B cell (primary cell): ENCODE measurements around the gene BPIFB2. TPM values are rescaled to one million over a fixed set of nuclear protein-coding genes. Genes with fewer than 3 reads are reported as not detected.

ENCODE experiments used
- ATAC-seq: fragments of 200-7000 bp; cut with Tn5 transposase; one replicate; pipeline ENCODE4 v1.10.0; 2021; ENCODE audit warnings: low read depth, mild to moderate bottlenecking, moderate number of reproducible peaks, moderate library complexity
- CTCF ChIA-PET: fragments of 350-600 bp; sonication (Branson Sonifier 250); formaldehyde crosslinking; loops from one replicate; lab custom pipeline; 2021; ENCODE audit warnings: antibody characterized with exemption, inconsistent platforms; lab: Charles Lee
- POLR2A ChIA-PET: fragments of 350-600 bp; sonication (Branson Sonifier 250); formaldehyde crosslinking; loops from one replicate; lab custom pipeline; 2021; ENCODE audit warnings: antibody characterized with exemption; lab: Charles Lee
- DNase-seq: peaks from one replicate; pipeline ENCODE4 v3.0.0; 2013
- H2AFZ ChIP-seq: 2 replicates; pipeline ENCODE4 v1.6.1; 2012; ENCODE audit warnings: mild to moderate bottlenecking, low read depth, low read length; ENCODE audit not compliant: insufficient read depth, poor library complexity, severe bottlenecking
- H3K27ac ChIP-seq, 2 donors: 1 replicate in 1 of 2; 2 replicates in 1 of 2; pipeline ENCODE4 v1.5.1; 2012 to 2013; ENCODE audit warnings: low read length in 2 of 2, mild to moderate bottlenecking in 2 of 2, moderate library complexity in 1 of 2
- H3K27me3 ChIP-seq, 4 experiments: fragments of 200-600 bp in 1 of 4; sonication (generic) in 1 of 4; replicated peaks in 1 of 4; 1 replicate in 2 of 4; 2 replicates in 2 of 4; pipeline versions ENCODE4 v1.6.1 to v1.7.0; 2013 to 2016; ENCODE audit warnings: low read length in 3 of 4, mild to moderate bottlenecking in 2 of 4, mixed read lengths in 1 of 4, moderate library complexity in 1 of 4; ENCODE audit not compliant: insufficient read depth in 4 of 4, control insufficient read depth in 3 of 4; ENCODE audit errors: control extremely low read depth in 1 of 4
- H3K36me3 ChIP-seq, 2 experiments: replicated peaks in 1 of 2; 1 replicate in 1 of 2; 2 replicates in 1 of 2; pipeline versions ENCODE4 v1.6.1 to v1.7.1; 2013; ENCODE audit warnings: low read length in 1 of 2; ENCODE audit not compliant: insufficient read depth in 2 of 2, control insufficient read depth in 1 of 2; ENCODE audit errors: control extremely low read depth in 1 of 2, extremely low read depth in 1 of 2
- H3K4me1 ChIP-seq, 2 donors: fragments of 200-600 bp in 1 of 2; sonication (generic) in 1 of 2; 1 replicate in 1 of 2; 2 replicates in 1 of 2; pipeline versions ENCODE4 v1.5.1 to v1.6.1; 2013 to 2017; ENCODE audit warnings: low read length in 2 of 2; ENCODE audit not compliant: control insufficient read depth in 2 of 2, insufficient read depth in 2 of 2
- H3K4me2 ChIP-seq: replicated peaks from 2 replicates; pipeline ENCODE3; 2012; ENCODE audit warnings: mild to moderate bottlenecking, low read depth, low read length; ENCODE audit not compliant: poor library complexity, severe bottlenecking
- H3K4me3 ChIP-seq, 5 experiments: fragments of 200-600 bp in 1 of 5; sonication (generic) in 1 of 5; 1 replicate in 3 of 5; 2 replicates in 2 of 5; pipeline versions ENCODE4 v1.5.1 to v1.7.0; 2011 to 2016; ENCODE audit warnings: low read length in 4 of 5, mild to moderate bottlenecking in 4 of 5, low read depth in 2 of 5, control low read depth in 1 of 5, moderate library complexity in 1 of 5; ENCODE audit not compliant: insufficient read depth in 1 of 5; ENCODE audit errors: control extremely low read depth in 1 of 5, extremely low read depth in 1 of 5
- H3K79me2 ChIP-seq: fragments of 200-600 bp; sonication (generic); one replicate; pipeline ENCODE4 v1.6.0; 2016; ENCODE audit warnings: low read length; ENCODE audit not compliant: control insufficient read depth, insufficient read depth
- H3K9ac ChIP-seq: fragments of 200-600 bp; sonication (generic); 2 replicates; pipeline ENCODE4 v1.6.1; 2017; ENCODE audit warnings: mild to moderate bottlenecking, low read length, moderate library complexity
- H3K9me3 ChIP-seq, 3 donors: one replicate each; pipeline versions ENCODE4 v1.6.1 to v1.7.1; 2013; ENCODE audit warnings: low read length in 2 of 3; ENCODE audit not compliant: control insufficient read depth in 2 of 3, insufficient read depth in 1 of 3; ENCODE audit errors: control extremely low read depth in 1 of 3
- H4K20me1 ChIP-seq: 2 replicates; pipeline ENCODE4 v1.6.0; 2012; ENCODE audit warnings: mild to moderate bottlenecking, low read length; ENCODE audit not compliant: insufficient read depth, control insufficient read depth, poor library complexity, severe bottlenecking
- H3K27ac Mint-ChIP-seq: one replicate; pipeline ENCODE4 v1.8.0; 2021; ENCODE audit warnings: mixed read lengths
- H3K27me3 Mint-ChIP-seq: one replicate; pipeline ENCODE4 v1.8.0; 2021; ENCODE audit warnings: mixed read lengths
- H3K4me1 Mint-ChIP-seq: one replicate; pipeline ENCODE4 v1.8.0; 2021; ENCODE audit warnings: mixed read lengths
- H3K4me3 Mint-ChIP-seq: one replicate; pipeline ENCODE4 v1.8.0; 2021; ENCODE audit warnings: mixed read lengths
- H3K9me3 Mint-ChIP-seq: one replicate; pipeline ENCODE4 v1.8.0; 2022; ENCODE audit warnings: mixed read lengths; ENCODE audit not compliant: insufficient read depth
- EZH2 ChIP-seq: IDR thresholded peaks from 2 replicates; pipeline ENCODE4 v1.6.1; 2012; ENCODE audit warnings: borderline replicate concordance, low read depth, mild to moderate bottlenecking, moderate library complexity, low read length; ENCODE audit not compliant: insufficient read depth, poor library complexity, severe bottlenecking
- WGBS: methylation state at CpG from one replicate; pipeline ENCODE4 v1.1.5; 2013; ENCODE audit warnings: missing lambda C conversion rate; ENCODE audit not compliant: insufficient coverage; 5-methylcytosine and 5-hydroxymethylcytosine counted together
- intact Hi-C: fragments of 100-400 bp; cut with micrococcal nuclease; formaldehyde crosslinking; loops from one replicate; pipeline ENCODE4 v1.10.0; 2022
- polyA plus RNA-seq: library from polyadenylated mRNA; depleted of rRNA; stranded (reverse); fragments of >200 nt; gene quantifications from 2 replicates; pipeline ENCODE4 v1.2.3, GENCODE V29; 2012
- total RNA-seq, 2 donors: library from RNA; stranded (reverse); fragments of 120-200 nt in 1 of 2; gene quantifications; 1 replicate in 1 of 2; 2 replicates in 1 of 2; pipeline versions ENCODE4 v1.2.3 to v1.2.4, GENCODE V29; 2013 to 2022
- TF ChIP-seq, protein P1 (sequence below): fragments of 200-600 bp; IDR thresholded peaks from one replicate; pipeline ENCODE4 v1.8.0; 2022; ENCODE audit warnings: antibody characterized with exemption, mild to moderate bottlenecking

Gene BPIFB2
- total and polyA plus RNA-seq, 2 donors (not counting 1 experiment from before 2014, with no cell fraction given), result not detected

DNA sequence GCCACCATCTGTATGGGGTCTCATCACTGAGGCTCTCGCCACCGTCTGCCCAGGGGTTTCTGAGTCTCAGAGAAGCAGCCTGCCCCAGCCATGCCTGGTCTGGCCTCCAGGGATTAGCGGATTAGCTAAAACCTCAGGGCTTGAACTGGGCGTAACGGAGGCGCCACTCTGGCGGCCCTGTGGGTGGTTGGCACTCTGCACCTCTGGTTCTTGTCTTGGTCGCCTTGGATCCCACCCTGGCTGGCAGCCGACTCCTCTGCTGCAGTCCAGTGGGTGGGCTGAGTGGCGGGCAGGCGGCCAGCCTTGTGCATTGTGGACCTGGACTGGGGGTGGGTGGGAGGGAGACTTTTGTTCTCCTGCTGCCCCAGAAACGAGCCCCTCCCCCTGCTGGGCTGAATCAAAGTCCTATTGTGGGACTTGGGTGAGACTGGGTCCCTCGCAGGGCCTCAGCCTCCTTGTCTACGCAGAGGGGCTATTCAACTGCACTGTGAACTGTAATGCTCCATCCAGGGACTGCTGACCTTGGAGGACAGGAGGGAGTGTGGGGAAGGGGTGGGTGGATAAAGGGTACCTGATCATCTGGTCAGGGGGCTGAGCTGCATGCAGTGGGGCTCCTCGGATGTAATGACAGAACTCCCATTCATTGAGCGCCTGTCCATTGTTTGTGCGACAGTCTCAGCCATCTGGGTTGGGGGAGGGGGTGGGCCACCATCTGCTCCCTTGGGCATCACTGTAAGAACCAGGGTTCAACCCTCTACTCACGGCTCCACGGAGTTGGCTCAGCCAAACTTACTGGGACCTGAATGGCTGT is 27.2 kb upstream of the BPIFB2 start:
- no peaks in the 10 kb centered on the region for H4K20me1 ChIP-seq
- H3K36me3 ChIP-seq, result no peaks in the 10 kb centered on the region
- no peak overlapping the region for H3K27ac ChIP-seq
- no peak overlapping the region for H3K9ac ChIP-seq
- H3K27me3 Mint-ChIP-seq, result no peaks in the 10 kb centered on the region
- no peak overlapping the region for H3K4me2 ChIP-seq
- WGBS, result 94% methylated on average over 18 of the region's 19 CpGs
- no peak overlapping the region for H3K27ac Mint-ChIP-seq
- no peak overlapping the region for H3K4me3 ChIP-seq
- no peaks in the 10 kb centered on the region for H3K79me2 ChIP-seq
- ChIA-PET POLR2A (no interaction called here), CTCF (no interaction called here)
- intact Hi-C loops, result no loop called here
- no peaks in the 10 kb centered on the region for H3K9me3 Mint-ChIP-seq
- H3K4me3 Mint-ChIP-seq, result no peak overlapping the region
- TF ChIP-seq EZH2, result no peak
- TF ChIP-seq, protein P1, sequence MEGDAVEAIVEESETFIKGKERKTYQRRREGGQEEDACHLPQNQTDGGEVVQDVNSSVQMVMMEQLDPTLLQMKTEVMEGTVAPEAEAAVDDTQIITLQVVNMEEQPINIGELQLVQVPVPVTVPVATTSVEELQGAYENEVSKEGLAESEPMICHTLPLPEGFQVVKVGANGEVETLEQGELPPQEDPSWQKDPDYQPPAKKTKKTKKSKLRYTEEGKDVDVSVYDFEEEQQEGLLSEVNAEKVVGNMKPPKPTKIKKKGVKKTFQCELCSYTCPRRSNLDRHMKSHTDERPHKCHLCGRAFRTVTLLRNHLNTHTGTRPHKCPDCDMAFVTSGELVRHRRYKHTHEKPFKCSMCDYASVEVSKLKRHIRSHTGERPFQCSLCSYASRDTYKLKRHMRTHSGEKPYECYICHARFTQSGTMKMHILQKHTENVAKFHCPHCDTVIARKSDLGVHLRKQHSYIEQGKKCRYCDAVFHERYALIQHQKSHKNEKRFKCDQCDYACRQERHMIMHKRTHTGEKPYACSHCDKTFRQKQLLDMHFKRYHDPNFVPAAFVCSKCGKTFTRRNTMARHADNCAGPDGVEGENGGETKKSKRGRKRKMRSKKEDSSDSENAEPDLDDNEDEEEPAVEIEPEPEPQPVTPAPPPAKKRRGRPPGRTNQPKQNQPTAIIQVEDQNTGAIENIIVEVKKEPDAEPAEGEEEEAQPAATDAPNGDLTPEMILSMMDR, result no peak
- no peak for ATAC-seq
- DNase-seq, result no peak
- no peaks in the 10 kb centered on the region for H3K4me1 ChIP-seq
- peaks cover 0 to 18% (median 0%) of the 10 kb centered on the region in 3 donors for H3K9me3 ChIP-seq
- H2AFZ ChIP-seq, result no peak overlapping the region
- H3K4me1 Mint-ChIP-seq, result no peaks in the 10 kb centered on the region
- no peaks in the 10 kb centered on the region for H3K27me3 ChIP-seq

DNA sequence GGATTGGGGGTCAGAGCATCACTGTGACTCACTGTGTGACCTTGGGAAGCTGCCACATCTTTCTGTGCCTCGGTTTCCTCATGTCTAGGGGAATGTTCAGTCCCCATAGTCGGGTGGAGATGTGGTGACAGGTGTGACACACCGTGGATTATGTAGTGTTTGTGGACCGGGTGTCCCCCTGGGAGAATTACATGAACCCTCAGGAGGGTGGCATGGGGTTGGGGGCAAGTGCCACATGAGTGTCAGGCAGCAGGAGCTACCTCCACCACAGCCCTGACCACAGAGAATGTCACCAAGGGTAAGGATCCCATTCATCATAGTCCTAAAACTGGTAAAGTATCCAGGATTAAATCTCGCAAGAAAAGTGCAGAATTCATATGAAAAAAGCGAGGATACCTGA is 26.5 kb upstream of the BPIFB2 start:
- Histone ChIP-seq H3K27me3 (no peaks in the 10 kb centered on the region), H3K79me2 (no peaks in the 10 kb centered on the region), H3K36me3 (no peaks in the 10 kb centered on the region), H3K9ac (no peak overlapping the region), H3K27ac (no peak overlapping the region), H2AFZ (no peak overlapping the region), H3K4me1 (no peaks in the 10 kb centered on the region), H3K4me3 (no peak overlapping the region), H4K20me1 (no peaks in the 10 kb centered on the region), H3K9me3 (peaks cover 0 to 17% (median 0%) of the 10 kb centered on the region in 3 donors), H3K4me2 (no peak overlapping the region)
- Mint-ChIP-seq H3K9me3 (no peaks in the 10 kb centered on the region), H3K27ac (no peak overlapping the region), H3K4me1 (no peaks in the 10 kb centered on the region), H3K4me3 (no peak overlapping the region), H3K27me3 (no peaks in the 10 kb centered on the region)
- DNase-seq (no peak), ATAC-seq (no peak)
- 91% methylated on average over 4 of the region's 6 CpGs for WGBS
- TF ChIP-seq, protein P1, result no peak
- no peak for TF ChIP-seq EZH2
- CTCF ChIA-PET, result no interaction called here
- POLR2A ChIA-PET, result no interaction called here
- intact Hi-C loops, result no loop called here
